Measurements from ENCODE around the gene BLVRB. TPM values are rescaled to one million over a fixed set of nuclear protein-coding genes. Genes with fewer than 3 reads are reported as not detected.
A peak's percentile ranks its signal among the peaks of the same experiment; 100 is the strongest.

The BLVRB gene
- polyA plus RNA-seq, 1 of the 3 experiments (the other 2 are of a cell fraction), result 85.9 TPM

DNA sequence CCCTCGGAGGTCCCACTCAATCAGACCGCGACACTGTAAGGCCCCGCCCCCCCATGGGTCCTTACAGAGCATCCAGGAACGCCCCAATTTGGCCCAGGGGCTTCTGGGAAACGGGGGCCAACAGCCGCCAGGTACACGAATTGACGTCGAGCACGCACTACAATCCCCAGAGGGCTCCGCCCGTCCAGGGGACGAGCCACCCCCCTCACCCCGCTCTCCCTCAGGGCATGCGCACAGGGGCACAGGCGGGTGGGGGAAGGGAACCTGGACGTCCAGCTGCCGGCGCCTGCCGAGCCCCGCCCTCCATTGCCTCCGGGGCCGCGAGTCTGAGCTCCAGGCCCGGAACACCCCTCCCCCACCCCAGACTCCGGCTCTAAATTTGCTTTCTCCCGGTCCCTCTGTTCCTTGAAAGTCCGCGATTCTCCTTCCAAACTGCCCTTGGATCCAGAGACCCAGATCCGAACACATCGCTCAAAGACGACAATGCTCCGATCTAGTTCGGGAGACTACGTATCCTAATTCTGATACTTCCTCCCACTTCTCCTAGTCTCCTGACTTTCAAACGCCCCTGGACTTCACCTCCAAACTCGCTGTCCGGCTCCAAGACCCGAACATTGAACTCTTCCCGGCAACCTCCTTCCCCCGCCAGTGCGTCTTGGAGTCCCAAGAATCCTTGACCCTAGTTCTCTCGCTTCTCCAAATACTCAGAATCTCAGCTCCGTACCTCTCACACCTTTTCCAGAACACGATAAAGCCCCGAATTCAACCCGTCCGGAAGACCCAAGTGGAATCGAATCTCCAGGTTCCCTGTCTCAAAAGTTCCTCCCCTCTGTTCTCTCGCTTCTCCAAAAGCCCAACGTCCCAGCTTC is 22.2 kb downstream of the BLVRB start:
- H3K9me3 ChIP-seq, result no peaks in the 10 kb centered on the region
- H3K27ac ChIP-seq (ENCODE audit: low read depth in 2 of 2, low read length in 1 of 2), result peak overlapping the region; percentile 96
- H3K4me1 ChIP-seq (ENCODE audit: control insufficient read depth in 1 of 2, insufficient read depth in 2 of 2, low read depth in 1 of 2, low read length in 1 of 2), result peaks cover 5 to 8% of the 10 kb centered on the region in 2 experiments; a peak in 2 of 4 replicates
- peak overlapping the region; percentile 88 to 100 for H3K4me3 ChIP-seq (ENCODE audit: low read depth in 2 of 2, low read length in 1 of 2)
- 1% methylated on average over 49 of the region's 52 CpGs for WGBS (ENCODE audit: low lambda C conversion rate)
- H3K36me3 ChIP-seq (replicated peaks in 1 of 2; ENCODE audit: control insufficient read depth in 1 of 2, insufficient read depth in 2 of 2, low read length in 1 of 2), result peaks cover 21 to 26% of the 10 kb centered on the region in 2 experiments
- CTCF ChIA-PET, result interaction anchor here (0.6 to 2.7 kb wide), 9 partner anchors 16 to 235 kb away, joined by 3 to 16 read pairs (median 4); partner anchors contain the start of genes PRX, SERTAD1 and TTC9B
- H4K20me1 ChIP-seq (ENCODE audit: insufficient read depth), result peaks cover 32% of the 10 kb centered on the region
- DNase-seq, result peak; percentile 96
- TF ChIP-seq, protein P1, sequence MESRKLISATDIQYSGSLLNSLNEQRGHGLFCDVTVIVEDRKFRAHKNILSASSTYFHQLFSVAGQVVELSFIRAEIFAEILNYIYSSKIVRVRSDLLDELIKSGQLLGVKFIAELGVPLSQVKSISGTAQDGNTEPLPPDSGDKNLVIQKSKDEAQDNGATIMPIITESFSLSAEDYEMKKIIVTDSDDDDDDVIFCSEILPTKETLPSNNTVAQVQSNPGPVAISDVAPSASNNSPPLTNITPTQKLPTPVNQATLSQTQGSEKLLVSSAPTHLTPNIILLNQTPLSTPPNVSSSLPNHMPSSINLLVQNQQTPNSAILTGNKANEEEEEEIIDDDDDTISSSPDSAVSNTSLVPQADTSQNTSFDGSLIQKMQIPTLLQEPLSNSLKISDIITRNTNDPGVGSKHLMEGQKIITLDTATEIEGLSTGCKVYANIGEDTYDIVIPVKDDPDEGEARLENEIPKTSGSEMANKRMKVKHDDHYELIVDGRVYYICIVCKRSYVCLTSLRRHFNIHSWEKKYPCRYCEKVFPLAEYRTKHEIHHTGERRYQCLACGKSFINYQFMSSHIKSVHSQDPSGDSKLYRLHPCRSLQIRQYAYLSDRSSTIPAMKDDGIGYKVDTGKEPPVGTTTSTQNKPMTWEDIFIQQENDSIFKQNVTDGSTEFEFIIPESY (IDR thresholded peaks at IDR 0.05; ENCODE audit: borderline replicate concordance, low read depth), result no peak
- TF ChIP-seq GATA2 (CRISPR knock-in tag; IDR thresholded peaks at IDR 0.05) (no peak), TEAD4 (IDR thresholded peaks at IDR 0.05; ENCODE audit: borderline replicate concordance, insufficient read depth) (no peak), NRF1 (IDR thresholded peaks at IDR 0.05; ENCODE audit: low read depth, low read length) (peak; percentile 88), TAF1 (IDR thresholded peaks at IDR 0.05; ENCODE audit: borderline replicate concordance, low read depth, low read length) (peak; percentile 67), JUND (IDR thresholded peaks at IDR 0.05) (no peak), SMC3 (IDR thresholded peaks at IDR 0.05; ENCODE audit: low read depth, low read length) (no peak), MXI1 (IDR thresholded peaks at IDR 0.05; ENCODE audit: low read depth, low read length) (0 out of 2 replicates have a peak, but pooled peaks have one; percentile 40), EP300 (IDR thresholded peaks at IDR 0.05; ENCODE audit: borderline replicate concordance in 1 of 2, low read depth in 1 of 2, low read length in 1 of 2) (peak in 1 of 2 experiments; percentile 14; a peak in 1 of 4 replicates), TCF12 (IDR thresholded peaks at IDR 0.05) (peak; percentile 46; the same call in 1 of the 2 replicates), POLR2AphosphoS5 (IDR thresholded peaks at IDR 0.05; ENCODE audit: low read depth, low read length) (peak; percentile 72), EZH2phosphoT487 (IDR thresholded peaks at IDR 0.05; ENCODE audit: borderline replicate concordance, low read depth) (no peak), GABPA (IDR thresholded peaks at IDR 0.05; ENCODE audit: low read depth) (peak; percentile 33; the same call in 1 of the 2 replicates), CHD2 (IDR thresholded peaks at IDR 0.05; ENCODE audit: low read length, partially characterized antibody) (peak; percentile 96), FOXJ3 (CRISPR knock-in tag; IDR thresholded peaks at IDR 0.05) (no peak), RFX5 (IDR thresholded peaks at IDR 0.05; ENCODE audit: low read length) (peak; percentile 40; the same call in 1 of the 2 replicates), SIN3A (IDR thresholded peaks at IDR 0.05; ENCODE audit: borderline replicate concordance, low read depth, low read length) (0 out of 2 replicates have a peak, but pooled peaks have one; percentile 23)
- TF ChIP-seq, protein P2, sequence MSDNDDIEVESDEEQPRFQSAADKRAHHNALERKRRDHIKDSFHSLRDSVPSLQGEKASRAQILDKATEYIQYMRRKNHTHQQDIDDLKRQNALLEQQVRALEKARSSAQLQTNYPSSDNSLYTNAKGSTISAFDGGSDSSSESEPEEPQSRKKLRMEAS (IDR thresholded peaks at IDR 0.05; ENCODE audit: low read depth), result peak; percentile 75
- TF ChIP-seq, protein P3, sequence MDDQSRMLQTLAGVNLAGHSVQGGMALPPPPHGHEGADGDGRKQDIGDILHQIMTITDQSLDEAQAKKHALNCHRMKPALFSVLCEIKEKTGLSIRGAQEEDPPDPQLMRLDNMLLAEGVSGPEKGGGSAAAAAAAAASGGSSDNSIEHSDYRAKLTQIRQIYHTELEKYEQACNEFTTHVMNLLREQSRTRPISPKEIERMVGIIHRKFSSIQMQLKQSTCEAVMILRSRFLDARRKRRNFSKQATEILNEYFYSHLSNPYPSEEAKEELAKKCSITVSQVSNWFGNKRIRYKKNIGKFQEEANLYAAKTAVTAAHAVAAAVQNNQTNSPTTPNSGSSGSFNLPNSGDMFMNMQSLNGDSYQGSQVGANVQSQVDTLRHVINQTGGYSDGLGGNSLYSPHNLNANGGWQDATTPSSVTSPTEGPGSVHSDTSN (IDR thresholded peaks at IDR 0.05), result peak; percentile 46
- TF ChIP-seq, protein P4, sequence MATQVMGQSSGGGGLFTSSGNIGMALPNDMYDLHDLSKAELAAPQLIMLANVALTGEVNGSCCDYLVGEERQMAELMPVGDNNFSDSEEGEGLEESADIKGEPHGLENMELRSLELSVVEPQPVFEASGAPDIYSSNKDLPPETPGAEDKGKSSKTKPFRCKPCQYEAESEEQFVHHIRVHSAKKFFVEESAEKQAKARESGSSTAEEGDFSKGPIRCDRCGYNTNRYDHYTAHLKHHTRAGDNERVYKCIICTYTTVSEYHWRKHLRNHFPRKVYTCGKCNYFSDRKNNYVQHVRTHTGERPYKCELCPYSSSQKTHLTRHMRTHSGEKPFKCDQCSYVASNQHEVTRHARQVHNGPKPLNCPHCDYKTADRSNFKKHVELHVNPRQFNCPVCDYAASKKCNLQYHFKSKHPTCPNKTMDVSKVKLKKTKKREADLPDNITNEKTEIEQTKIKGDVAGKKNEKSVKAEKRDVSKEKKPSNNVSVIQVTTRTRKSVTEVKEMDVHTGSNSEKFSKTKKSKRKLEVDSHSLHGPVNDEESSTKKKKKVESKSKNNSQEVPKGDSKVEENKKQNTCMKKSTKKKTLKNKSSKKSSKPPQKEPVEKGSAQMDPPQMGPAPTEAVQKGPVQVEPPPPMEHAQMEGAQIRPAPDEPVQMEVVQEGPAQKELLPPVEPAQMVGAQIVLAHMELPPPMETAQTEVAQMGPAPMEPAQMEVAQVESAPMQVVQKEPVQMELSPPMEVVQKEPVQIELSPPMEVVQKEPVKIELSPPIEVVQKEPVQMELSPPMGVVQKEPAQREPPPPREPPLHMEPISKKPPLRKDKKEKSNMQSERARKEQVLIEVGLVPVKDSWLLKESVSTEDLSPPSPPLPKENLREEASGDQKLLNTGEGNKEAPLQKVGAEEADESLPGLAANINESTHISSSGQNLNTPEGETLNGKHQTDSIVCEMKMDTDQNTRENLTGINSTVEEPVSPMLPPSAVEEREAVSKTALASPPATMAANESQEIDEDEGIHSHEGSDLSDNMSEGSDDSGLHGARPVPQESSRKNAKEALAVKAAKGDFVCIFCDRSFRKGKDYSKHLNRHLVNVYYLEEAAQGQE (IDR thresholded peaks at IDR 0.05; ENCODE audit: low read depth, low read length), result no peak
- no peaks in the 10 kb centered on the region for H3K27me3 ChIP-seq (ENCODE audit: insufficient read depth)
- H3K9ac ChIP-seq, result peak overlapping the region; percentile 99
- peaks cover 13% of the 10 kb centered on the region for H3F3A ChIP-seq (replicated peaks; ENCODE audit: insufficient read depth)
- H3K79me2 ChIP-seq (ENCODE audit: insufficient read depth), result peaks cover 44% of the 10 kb centered on the region
- H2AFZ ChIP-seq (ENCODE audit: low read depth), result peak overlapping the region; percentile 61; the same call in 1 of the 2 replicates
- H3K4me2 ChIP-seq, result peak overlapping the region; percentile 86
- POLR2A ChIA-PET, result interaction anchor here (0.6 to 3.8 kb wide), 7 partner anchors 10 to 135 kb away, joined by 3 to 17 read pairs (median 6); partner anchors contain the start of genes BLVRB and SERTAD1
- no peaks in the 10 kb centered on the region for H3K9me2 ChIP-seq

Measured in SK-N-SH (cell line).